Colonic mucosa (tissue), 4 donors: ENCODE results near the gene CNTN2. TPM values are rescaled to one million over a fixed set of nuclear protein-coding genes. Genes with fewer than 3 reads are reported as not detected.

Experiments
- DNase-seq: peaks from one replicate; pipeline ENCODE4 v3.0.0-alpha.2; 2020
- H3K27ac ChIP-seq: fragments of 200-600 bp; one replicate; pipeline ENCODE4 v1.8.0; 2021
- H3K27me3 ChIP-seq: fragments of 200-600 bp; one replicate; pipeline ENCODE4 v1.8.0; 2021
- H3K36me3 ChIP-seq: fragments of 200-600 bp; one replicate; pipeline ENCODE4 v1.8.0; 2021
- H3K4me1 ChIP-seq: fragments of 200-600 bp; one replicate; pipeline ENCODE4 v1.8.0; 2021; ENCODE audit warnings: mild to moderate bottlenecking
- H3K4me3 ChIP-seq: fragments of 200-600 bp; one replicate; pipeline ENCODE4 v1.8.0; 2021
- H3K9ac ChIP-seq, 2 donors: one replicate each; pipeline ENCODE4 v1.7.0; 2013; ENCODE audit warnings: control low read depth in 2 of 2, low read depth in 2 of 2, low read length in 2 of 2
- H3K9me3 ChIP-seq: fragments of 200-600 bp; one replicate; pipeline ENCODE4 v1.8.0; 2021
- intact Hi-C: fragments of 100-400 bp; cut with DNase I; formaldehyde crosslinking; loops from one replicate; pipeline ENCODE4 v1.14.1; 2022
- total RNA-seq, 2 donors: library from RNA; stranded (reverse); fragmentation: NEBNext Ultra II Directional in 1 of 2; extraction: Animal tissue kit (Norgen Biotek cat#: 25700) in 1 of 2; gene quantifications; one replicate each; pipeline ENCODE4 v1.2.1, GENCODE V29; 2021
- TF ChIP-seq, protein P1 (sequence below): fragments of 200-600 bp; IDR thresholded peaks from one replicate; pipeline ENCODE4 v1.8.0; 2022; ENCODE audit warnings: antibody characterized with exemption, mild to moderate bottlenecking
- donor health status: healthy.
- donor health status: DM: no; HTN: no; CAD: no.
- donor health status: DM: no; HTN: no; CAD: no.

Gene CNTN2
- total RNA-seq, 2 donors from 2014 or later = 0.20 to 1.4 TPM

DNA sequence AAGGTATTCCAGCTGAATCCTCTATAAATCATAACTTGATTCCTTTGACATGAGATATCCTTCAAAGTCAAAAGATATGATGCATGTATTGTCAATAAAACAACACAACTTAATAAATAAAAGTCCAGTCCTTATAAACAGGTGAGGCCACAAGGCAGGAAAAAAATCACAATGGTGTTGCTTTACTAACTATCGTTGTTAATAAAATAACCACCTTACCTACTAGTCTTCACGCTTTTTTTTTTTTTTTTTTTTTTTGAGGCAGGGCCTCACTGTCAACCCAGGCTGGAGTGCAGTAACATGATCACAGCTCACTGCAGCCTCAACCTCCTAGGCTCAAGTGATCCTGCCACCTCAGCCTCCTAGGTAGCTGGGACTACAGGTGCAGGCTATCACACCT is 41.3 kb downstream of the CNTN2 start, which contains the start of gene TMEM81:
Gene TMEM81 (minus strand): TSS at position 101 of the 400 bp plus-strand sequence. CDS start 140 bp downstream, outside the sequence.
- no peak within 1 kb of the TSS for H3K9ac ChIP-seq
- no peaks in the 10 kb centered on the region for H3K27me3 ChIP-seq
- H3K9me3 ChIP-seq = no peaks in the 10 kb centered on the region
- TF ChIP-seq, protein P1, sequence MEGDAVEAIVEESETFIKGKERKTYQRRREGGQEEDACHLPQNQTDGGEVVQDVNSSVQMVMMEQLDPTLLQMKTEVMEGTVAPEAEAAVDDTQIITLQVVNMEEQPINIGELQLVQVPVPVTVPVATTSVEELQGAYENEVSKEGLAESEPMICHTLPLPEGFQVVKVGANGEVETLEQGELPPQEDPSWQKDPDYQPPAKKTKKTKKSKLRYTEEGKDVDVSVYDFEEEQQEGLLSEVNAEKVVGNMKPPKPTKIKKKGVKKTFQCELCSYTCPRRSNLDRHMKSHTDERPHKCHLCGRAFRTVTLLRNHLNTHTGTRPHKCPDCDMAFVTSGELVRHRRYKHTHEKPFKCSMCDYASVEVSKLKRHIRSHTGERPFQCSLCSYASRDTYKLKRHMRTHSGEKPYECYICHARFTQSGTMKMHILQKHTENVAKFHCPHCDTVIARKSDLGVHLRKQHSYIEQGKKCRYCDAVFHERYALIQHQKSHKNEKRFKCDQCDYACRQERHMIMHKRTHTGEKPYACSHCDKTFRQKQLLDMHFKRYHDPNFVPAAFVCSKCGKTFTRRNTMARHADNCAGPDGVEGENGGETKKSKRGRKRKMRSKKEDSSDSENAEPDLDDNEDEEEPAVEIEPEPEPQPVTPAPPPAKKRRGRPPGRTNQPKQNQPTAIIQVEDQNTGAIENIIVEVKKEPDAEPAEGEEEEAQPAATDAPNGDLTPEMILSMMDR = no peak
- H3K4me1 ChIP-seq = no peaks in the 10 kb centered on the region
- intact Hi-C loops = no loop called here
- H3K4me3 ChIP-seq = no peak within 1 kb of the TSS
- H3K27ac ChIP-seq = no peak within 1 kb of the TSS
- DNase-seq = no peak
- H3K36me3 ChIP-seq = peaks cover 7% of the 10 kb centered on the region

DNA sequence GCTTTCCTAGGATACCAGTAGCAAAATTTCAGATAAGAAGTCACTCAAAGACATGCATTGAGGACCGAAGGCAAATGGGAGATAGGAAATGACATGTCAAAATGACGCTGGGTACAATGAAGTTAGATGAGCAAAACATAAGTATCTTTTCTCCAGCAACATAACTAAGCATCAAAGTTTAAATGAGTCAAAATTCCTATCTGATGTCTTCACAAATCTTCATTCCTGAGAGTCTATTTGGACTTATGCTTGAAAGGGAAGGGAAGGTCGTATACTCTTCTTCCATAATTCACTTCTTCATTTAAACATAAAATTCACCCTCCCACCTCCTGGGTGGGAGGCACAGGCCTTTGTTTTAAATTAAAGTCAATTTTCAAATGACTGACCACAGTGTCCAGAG is 45.3 kb downstream of the CNTN2 start:
- Histone ChIP-seq H3K27ac (no peak overlapping the region), H3K36me3 (peaks cover 7% of the 10 kb centered on the region)

DNA sequence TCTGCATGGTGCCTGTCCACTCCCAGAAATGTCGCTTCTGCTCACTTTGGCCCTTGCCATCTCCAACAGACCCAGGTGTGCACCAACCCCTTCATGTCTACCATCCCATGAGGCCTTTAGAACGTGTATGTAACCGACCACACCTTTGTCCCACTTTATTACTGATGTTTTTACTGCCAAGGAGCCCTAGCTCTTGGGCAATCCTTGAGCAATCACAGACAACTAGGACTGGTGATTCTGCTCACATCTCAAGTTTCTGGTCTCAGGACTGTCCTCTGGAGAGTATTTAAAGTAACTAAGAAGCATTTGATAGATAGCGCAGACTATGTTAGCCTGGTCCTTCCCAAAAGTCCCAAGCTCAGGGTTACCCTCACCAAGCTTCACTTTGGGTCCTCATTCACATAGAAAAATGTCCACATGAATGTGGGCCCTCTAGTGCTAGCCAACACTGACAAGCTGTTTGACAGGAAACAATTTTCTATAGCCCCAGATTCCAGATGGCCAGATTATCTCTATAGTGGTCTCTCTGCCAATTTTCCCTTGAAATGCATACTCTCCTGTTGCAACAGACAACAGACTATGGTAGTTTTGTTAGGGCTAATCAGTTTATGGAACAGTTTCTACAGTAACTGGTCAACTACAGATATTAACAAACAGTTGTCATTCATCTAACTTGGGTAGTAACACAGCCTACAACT is 48.2 kb downstream of the CNTN2 start:
- Histone ChIP-seq H3K36me3 (peaks cover 7% of the 10 kb centered on the region), H3K27ac (no peak overlapping the region), H3K4me1 (no peaks in the 10 kb centered on the region), H3K9me3 (no peaks in the 10 kb centered on the region), H3K9ac (no peak overlapping the region), H3K4me3 (no peak overlapping the region), H3K27me3 (no peaks in the 10 kb centered on the region)
- intact Hi-C loops = no loop called here
- no peak for DNase-seq
- TF ChIP-seq, protein P1 = no peak

More for the DNA sequence above, 45.3 kb downstream of the CNTN2 start:
- no peak for DNase-seq
- Histone ChIP-seq H3K9me3 (no peaks in the 10 kb centered on the region), H3K9ac (no peak overlapping the region), H3K4me1 (no peaks in the 10 kb centered on the region), H3K27me3 (no peaks in the 10 kb centered on the region), H3K4me3 (no peak overlapping the region)
- intact Hi-C loops = no loop called here
- TF ChIP-seq, protein P1 = no peak

DNA sequence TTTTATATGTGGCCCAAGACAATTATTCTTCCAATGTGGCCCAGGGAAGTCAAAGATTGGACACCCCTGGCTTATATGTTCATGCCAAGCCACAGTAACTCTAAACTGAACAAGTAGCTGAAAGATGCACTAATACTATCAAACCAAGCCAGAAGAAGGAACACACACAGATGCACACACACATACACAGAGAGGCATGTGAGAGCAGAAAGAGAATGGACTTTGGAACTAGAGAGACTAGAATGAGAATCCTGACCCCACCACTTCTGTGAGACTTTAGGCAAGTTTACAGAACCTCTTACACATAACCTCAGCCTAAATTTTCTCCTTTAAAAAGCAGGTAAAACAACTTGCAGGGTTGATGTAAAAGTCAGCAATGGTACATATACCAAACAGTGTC is 52.4 kb downstream of the CNTN2 start:
- H3K27ac ChIP-seq = no peak overlapping the region
- TF ChIP-seq, protein P1 = no peak
- no peaks in the 10 kb centered on the region for H3K27me3 ChIP-seq
- H3K4me1 ChIP-seq = no peaks in the 10 kb centered on the region
- H3K9me3 ChIP-seq = no peaks in the 10 kb centered on the region
- no peak for DNase-seq
- H3K4me3 ChIP-seq = no peak overlapping the region
- H3K36me3 ChIP-seq = peaks cover 5% of the 10 kb centered on the region
- no peak overlapping the region for H3K9ac ChIP-seq
- intact Hi-C loops = no loop called here

DNA sequence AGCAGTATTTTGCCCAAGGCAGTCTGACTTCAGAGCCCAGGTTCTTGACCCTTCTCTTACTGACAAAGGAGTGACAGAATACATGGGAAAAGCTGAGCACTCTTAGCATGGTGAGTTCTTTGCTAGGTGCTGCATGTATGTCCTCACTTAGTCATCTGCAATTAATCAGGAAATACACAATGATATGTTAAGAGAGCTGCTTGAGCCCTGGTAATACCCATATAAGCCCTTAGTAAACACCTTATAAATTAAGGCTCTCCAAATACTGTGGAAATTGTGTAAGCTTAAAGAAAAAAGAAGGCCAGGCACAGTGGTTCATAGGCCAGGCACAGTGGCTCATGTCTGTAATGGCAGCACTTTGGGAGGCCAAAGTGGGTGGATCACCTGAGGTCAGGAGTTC is 55.2 kb downstream of the CNTN2 start:
- no peak for DNase-seq
- Histone ChIP-seq H3K9ac (no peak overlapping the region), H3K27me3 (no peaks in the 10 kb centered on the region), H3K27ac (no peak overlapping the region), H3K36me3 (peaks cover 11% of the 10 kb centered on the region), H3K4me3 (no peak overlapping the region), H3K9me3 (no peaks in the 10 kb centered on the region), H3K4me1 (no peaks in the 10 kb centered on the region)
- TF ChIP-seq, protein P1 = no peak
- intact Hi-C loops = no loop called here
